Natural killer cell (primary cell): Measurements from ENCODE around the gene KLHL30. TPM values are rescaled to one million over a fixed set of nuclear protein-coding genes. Genes with fewer than 3 reads are reported as not detected.

Source experiments
- ATAC-seq, 3 donors: fragments of 150-1000 bp in 2 of 3; fragments of 200-7000 bp in 1 of 3; cut with Tn5 transposase; 1 replicate in 1 of 3; 2 replicates in 2 of 3; pipeline ENCODE4 v1.10.0; 2021; ENCODE audit warnings: mild to moderate bottlenecking in 2 of 3, moderate library complexity in 2 of 3
- DNase-seq, 2 donors: peaks; one replicate each; pipeline versions ENCODE4 v3.0.0 to v3.0.0-alpha.2; 2013 to 2021; ENCODE audit warnings: mixed read lengths in 1 of 2
- H3K27ac ChIP-seq: one replicate; pipeline ENCODE4 v1.5.1; 2013; ENCODE audit warnings: mild to moderate bottlenecking, low read length
- H3K27me3 ChIP-seq: one replicate; pipeline ENCODE4 v1.6.1; 2013; ENCODE audit warnings: low read length; ENCODE audit not compliant: control insufficient read depth, insufficient read depth
- H3K36me3 ChIP-seq: one replicate; pipeline ENCODE4 v1.6.1; 2013; ENCODE audit warnings: low read length; ENCODE audit not compliant: control insufficient read depth, insufficient read depth
- H3K4me1 ChIP-seq: one replicate; pipeline ENCODE4 v1.6.1; 2013; ENCODE audit warnings: low read length; ENCODE audit not compliant: control insufficient read depth, insufficient read depth
- H3K4me3 ChIP-seq: one replicate; pipeline ENCODE4 v1.5.1; 2013; ENCODE audit warnings: low read length
- H3K9me3 ChIP-seq: one replicate; pipeline ENCODE4 v1.6.1; 2013; ENCODE audit warnings: low read length; ENCODE audit not compliant: control insufficient read depth, insufficient read depth
- H3K27ac Mint-ChIP-seq, 2 donors: one replicate each; pipeline ENCODE4 v1.8.0; 2022; ENCODE audit warnings: mild to moderate bottlenecking in 2 of 2, mixed read lengths in 2 of 2, moderate library complexity in 1 of 2
- H3K27me3 Mint-ChIP-seq, 2 donors: one replicate each; pipeline ENCODE4 v1.8.0; 2022; ENCODE audit warnings: low read depth in 2 of 2, mixed read lengths in 2 of 2
- H3K36me3 Mint-ChIP-seq: one replicate; pipeline ENCODE4 v1.8.0; 2022; ENCODE audit warnings: mixed read lengths
- H3K4me1 Mint-ChIP-seq, 2 donors: one replicate each; pipeline ENCODE4 v1.8.0; 2022; ENCODE audit warnings: mixed read lengths in 2 of 2
- H3K4me3 Mint-ChIP-seq: one replicate; pipeline ENCODE4 v1.8.0; 2022; ENCODE audit warnings: mild to moderate bottlenecking, moderate library complexity, mixed read lengths
- H3K9me3 Mint-ChIP-seq, 2 donors: one replicate each; pipeline ENCODE4 v1.8.0; 2022; ENCODE audit warnings: mixed read lengths in 2 of 2
- CTCF ChIP-seq: fragments of 200-600 bp; IDR thresholded peaks from one replicate; pipeline ENCODE4 v1.8.0; 2022; ENCODE audit warnings: antibody characterized with exemption
- WGBS: methylation state at CpG from one replicate; pipeline ENCODE4 v1.1.7; 2013; ENCODE audit warnings: missing lambda C conversion rate; ENCODE audit not compliant: insufficient coverage; 5-methylcytosine and 5-hydroxymethylcytosine counted together
- intact Hi-C: fragments of 100-400 bp; cut with micrococcal nuclease; formaldehyde crosslinking; loops from one replicate; pipeline ENCODE4 v1.14.2; 2022
- total RNA-seq, 4 donors: library from RNA; stranded (reverse); fragments of 120-200 nt in 1 of 4; gene quantifications; one replicate each; pipeline versions ENCODE4 v1.2.3 to v1.2.4, GENCODE V29; 2013 to 2022

The KLHL30 gene
- total RNA-seq, 3 donors from 2014 or later (not counting 1 experiment from before 2014, with no cell fraction given), result not detected

GRCh38 chr2:238160206-238161129, 22.0 kb downstream of the KLHL30 start:
- Histone ChIP-seq H3K4me1 (peaks cover 22% of the 10 kb centered on the region), H3K9me3 (no peaks in the 10 kb centered on the region), H3K4me3 (no peak overlapping the region), H3K36me3 (no peaks in the 10 kb centered on the region), H3K27me3 (peaks cover 11% of the 10 kb centered on the region), H3K27ac (no peak overlapping the region)
- TF ChIP-seq CTCF, result peak; percentile 14
- DNase-seq, result peak in 1 of 2 donors; percentile 36
- Mint-ChIP-seq H3K9me3 (no peaks in the 10 kb centered on the region), H3K27me3 (peaks cover 0 to 12% of the 10 kb centered on the region in 2 donors), H3K27ac (peak overlapping the region; percentile 38 to 57), H3K36me3 (no peaks in the 10 kb centered on the region), H3K4me1 (peaks cover 7 to 21% of the 10 kb centered on the region in 2 donors), H3K4me3 (peak overlapping the region; percentile 53)
- WGBS, result 39% methylated on average over 23 of the region's 23 CpGs
- intact Hi-C loops, result loop anchor here (1.0 kb wide), 1 partner anchor 103 kb away; no protein-coding TSS in a partner anchor
- ATAC-seq, result peak; percentile 20 to 51 (median 33)

- DNase-seq (no peak), ATAC-seq (no peak)
- H3K4me1 Mint-ChIP-seq, result peaks cover 7 to 21% of the 10 kb centered on the region in 2 donors
- H3K27ac Mint-ChIP-seq, result no peak overlapping the region
- Histone ChIP-seq H3K36me3 (no peaks in the 10 kb centered on the region), H3K4me3 (no peak overlapping the region), H3K9me3 (no peaks in the 10 kb centered on the region), H3K27ac (no peak overlapping the region), H3K4me1 (peaks cover 22% of the 10 kb centered on the region), H3K27me3 (peaks cover 11% of the 10 kb centered on the region)
- H3K27me3 Mint-ChIP-seq, result peaks cover 0 to 12% of the 10 kb centered on the region in 2 donors
- H3K4me3 Mint-ChIP-seq, result no peak overlapping the region
- 90% methylated on average over 21 of the region's 21 CpGs for WGBS
- no peaks in the 10 kb centered on the region for H3K36me3 Mint-ChIP-seq
- TF ChIP-seq CTCF, result no peak
- intact Hi-C loops, result no loop called here
- no peaks in the 10 kb centered on the region for H3K9me3 Mint-ChIP-seq
Measured at GRCh38 chr2:238161291-238162051, 23.0 kb downstream of the KLHL30 start.

- Mint-ChIP-seq H3K27me3 (peaks cover 0 to 12% of the 10 kb centered on the region in 2 donors), H3K4me3 (no peak overlapping the region), H3K9me3 (no peaks in the 10 kb centered on the region), H3K4me1 (peaks cover 7 to 21% of the 10 kb centered on the region in 2 donors), H3K36me3 (no peaks in the 10 kb centered on the region), H3K27ac (no peak overlapping the region)
- Histone ChIP-seq H3K27ac (no peak overlapping the region), H3K36me3 (no peaks in the 10 kb centered on the region), H3K9me3 (no peaks in the 10 kb centered on the region), H3K27me3 (peaks cover 11% of the 10 kb centered on the region), H3K4me1 (peaks cover 22% of the 10 kb centered on the region), H3K4me3 (no peak overlapping the region)
- no peak for DNase-seq
- no peak for ATAC-seq
- TF ChIP-seq CTCF, result no peak
- intact Hi-C loops, result no loop called here
- 86% methylated on average over 14 of the region's 14 CpGs for WGBS
Measured at GRCh38 chr2:238162251-238162845, 23.9 kb downstream of the KLHL30 start.
